Measurements from ENCODE around the gene CHD9.

The CHD9 gene

GRCh38 chr16:53201900-53202299, 147.1 kb downstream of the CHD9 start:
- no peak for DNase-seq (ENCODE audit: low read depth)
- no peak for TF ChIP-seq CTCF (conservative IDR thresholded peaks at IDR 0.05; ENCODE audit: low read depth, low read length)
- H3K4me3 ChIP-seq (ENCODE audit: low read length): no peak overlapping the region

GRCh38 chr16:53202398-53202797, 147.6 kb downstream of the CHD9 start:
- no peak overlapping the region for H3K4me3 ChIP-seq (ENCODE audit: low read length)
- TF ChIP-seq CTCF (conservative IDR thresholded peaks at IDR 0.05; ENCODE audit: low read depth, low read length): no peak
- no peak for DNase-seq (ENCODE audit: low read depth)

- DNase-seq (ENCODE audit: low read depth): peak; percentile 64
- peak; percentile 71 for TF ChIP-seq CTCF (conservative IDR thresholded peaks at IDR 0.05; ENCODE audit: low read depth, low read length)
- H3K4me3 ChIP-seq (ENCODE audit: low read length): peak overlapping the region; percentile 52
Measured at GRCh38 chr16:53207810-53208752, 153.3 kb downstream of the CHD9 start.

GRCh38 chr16:53209429-53209828, 154.6 kb downstream of the CHD9 start:
- peak overlapping the region; percentile 52 for H3K4me3 ChIP-seq (ENCODE audit: low read length)
- TF ChIP-seq CTCF (conservative IDR thresholded peaks at IDR 0.05; ENCODE audit: low read depth, low read length): no peak
- DNase-seq (ENCODE audit: low read depth): no peak

- peak overlapping the region; percentile 52 for H3K4me3 ChIP-seq (ENCODE audit: low read length)
- TF ChIP-seq CTCF (conservative IDR thresholded peaks at IDR 0.05; ENCODE audit: low read depth, low read length): no peak
- DNase-seq (ENCODE audit: low read depth): no peak
Measured at GRCh38 chr16:53209877-53210276, 155.1 kb downstream of the CHD9 start.

- no peak for TF ChIP-seq CTCF (conservative IDR thresholded peaks at IDR 0.05; ENCODE audit: low read depth, low read length)
- H3K4me3 ChIP-seq (ENCODE audit: low read length): peak overlapping the region; percentile 52
- DNase-seq (ENCODE audit: low read depth): no peak
Measured at GRCh38 chr16:53211253-53211652, 156.5 kb downstream of the CHD9 start.

GRCh38 chr16:53212893-53213223, 158.1 kb downstream of the CHD9 start:
- DNase-seq (ENCODE audit: low read depth): no peak
- no peak overlapping the region for H3K4me3 ChIP-seq (ENCODE audit: low read length)

More at GRCh38 chr16:53212893-53213223, 158.1 kb downstream of the CHD9 start:
- no peak for TF ChIP-seq CTCF (conservative IDR thresholded peaks at IDR 0.05; ENCODE audit: low read depth, low read length)

Data from retinal pigment epithelial cell (primary cell).